Measurements from ENCODE around the gene SMYD3.

Gene SMYD3

GRCh38 chr1:246200738-246201137, 306.3 kb downstream of the SMYD3 start:
- DNase-seq, result no peak

GRCh38 chr1:246200225-246200624, 306.9 kb downstream of the SMYD3 start:
- DNase-seq, result no peak

GRCh38 chr1:246199086-246199645, 307.9 kb downstream of the SMYD3 start:
- peak; percentile 45 for DNase-seq

- no peak for DNase-seq
Observed at GRCh38 chr1:246198115-246198816, 308.8 kb downstream of the SMYD3 start.

- no peak for DNase-seq
Observed at GRCh38 chr1:246197076-246197475, 310.0 kb downstream of the SMYD3 start.

- no peak for DNase-seq
Observed at GRCh38 chr1:246195296-246195695, 311.8 kb downstream of the SMYD3 start.

GRCh38 chr1:246193537-246193936, 313.5 kb downstream of the SMYD3 start:
- no peak for DNase-seq

GRCh38 chr1:246189126-246189525, 318.0 kb downstream of the SMYD3 start:
- no peak for DNase-seq

- DNase-seq, result no peak
Observed at GRCh38 chr1:246187834-246188372, 319.2 kb downstream of the SMYD3 start.

GRCh38 chr1:246184503-246184902, 322.6 kb downstream of the SMYD3 start:
- no peak for DNase-seq

GRCh38 chr1:246182149-246182851, 324.8 kb downstream of the SMYD3 start:
- DNase-seq, result no peak

- no peak for DNase-seq
Observed at GRCh38 chr1:246181241-246181640, 325.8 kb downstream of the SMYD3 start.

- DNase-seq, result no peak
Observed at GRCh38 chr1:246179401-246179800, 327.7 kb downstream of the SMYD3 start.

GRCh38 chr1:246178717-246179311, 328.3 kb downstream of the SMYD3 start:
- DNase-seq, result no peak

GRCh38 chr1:246176126-246177024, 330.7 kb downstream of the SMYD3 start:
- no peak for DNase-seq

- DNase-seq, result no peak
Observed at GRCh38 chr1:246170574-246171261, 336.4 kb downstream of the SMYD3 start.

- no peak for DNase-seq
Observed at GRCh38 chr1:246169486-246169885, 337.6 kb downstream of the SMYD3 start.

- DNase-seq, result no peak
Observed at GRCh38 chr1:246169019-246169418, 338.1 kb downstream of the SMYD3 start.

GRCh38 chr1:246166841-246167240, 340.2 kb downstream of the SMYD3 start:
- DNase-seq, result no peak

- peak; percentile 92 for DNase-seq
Observed at GRCh38 chr1:246165826-246166709, 341.0 kb downstream of the SMYD3 start.

GRCh38 chr1:246164764-246165163, 342.3 kb downstream of the SMYD3 start:
- no peak for DNase-seq

Data from DMS79 treated with DMSO at 0.1 percent for 48 hours (cell line).